ENCODE results near the gene DENR. TPM values are rescaled to one million over a fixed set of nuclear protein-coding genes. Genes with fewer than 3 reads are reported as not detected.
"Not testable (repeated sequence)": the region's sequence is repeated elsewhere in the genome, so short reads cannot be mapped to it uniquely, and the experiment has no call there.

DENR gene
- total and polyA plus RNA-seq, 3 donors from 2014 or later = 24.9 to 35.6 (median 33.3) TPM

DNA sequence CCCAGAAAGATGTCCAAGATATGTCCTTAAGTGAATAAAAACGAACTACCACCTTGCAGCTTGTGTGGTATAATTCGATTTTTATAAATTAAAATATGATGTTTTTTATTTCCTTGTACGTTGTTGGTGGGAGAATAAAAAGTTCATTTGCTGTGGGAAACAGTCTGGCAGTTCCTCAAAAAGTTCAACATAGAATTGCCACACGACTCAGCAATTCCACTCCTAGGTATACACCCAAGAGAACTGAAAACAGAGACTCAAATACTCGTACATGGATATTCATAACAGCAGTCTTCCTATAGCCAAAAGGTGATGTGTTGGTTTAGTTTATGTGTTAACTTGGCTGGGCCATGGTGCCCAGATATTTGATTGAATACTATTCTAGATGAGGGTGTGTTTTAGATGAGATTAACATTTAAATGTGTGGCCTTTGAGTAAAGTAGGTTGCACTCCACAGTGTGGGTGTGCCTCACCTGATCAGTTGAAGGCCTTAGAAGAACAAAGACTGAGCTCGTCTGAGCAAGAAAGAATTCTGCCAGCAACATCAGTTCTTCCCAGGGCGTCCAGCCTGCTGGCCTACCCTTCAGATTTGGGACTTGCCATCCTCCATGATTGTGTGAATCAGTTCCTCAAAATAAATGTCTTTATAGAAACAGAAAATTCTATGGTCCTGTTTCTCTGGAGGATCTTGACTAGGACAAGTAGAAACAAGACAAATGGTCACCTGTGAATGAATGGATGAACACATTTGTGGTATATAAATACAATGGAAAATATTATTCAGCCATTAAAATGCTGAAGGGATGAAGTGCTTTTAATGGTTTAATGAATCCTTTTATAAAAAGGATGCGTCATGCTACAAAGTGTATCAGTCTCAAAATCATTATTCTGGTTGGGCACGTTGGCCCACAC is 5.1 kb upstream of the DENR start:
- Histone ChIP-seq H3K36me3 (ENCODE audit: low read depth, missing control alignments) (no peaks in the 10 kb centered on the region), H3K4me3 (no peak overlapping the region), H3K27ac (no peak overlapping the region), H3K4me1 (no peaks in the 10 kb centered on the region), H3K27me3 (no peaks in the 10 kb centered on the region), H3K9me3 (no peaks in the 10 kb centered on the region)
- TF ChIP-seq POLR2A (IDR thresholded peaks at IDR 0.05) = no peak
- TF ChIP-seq, protein P1, sequence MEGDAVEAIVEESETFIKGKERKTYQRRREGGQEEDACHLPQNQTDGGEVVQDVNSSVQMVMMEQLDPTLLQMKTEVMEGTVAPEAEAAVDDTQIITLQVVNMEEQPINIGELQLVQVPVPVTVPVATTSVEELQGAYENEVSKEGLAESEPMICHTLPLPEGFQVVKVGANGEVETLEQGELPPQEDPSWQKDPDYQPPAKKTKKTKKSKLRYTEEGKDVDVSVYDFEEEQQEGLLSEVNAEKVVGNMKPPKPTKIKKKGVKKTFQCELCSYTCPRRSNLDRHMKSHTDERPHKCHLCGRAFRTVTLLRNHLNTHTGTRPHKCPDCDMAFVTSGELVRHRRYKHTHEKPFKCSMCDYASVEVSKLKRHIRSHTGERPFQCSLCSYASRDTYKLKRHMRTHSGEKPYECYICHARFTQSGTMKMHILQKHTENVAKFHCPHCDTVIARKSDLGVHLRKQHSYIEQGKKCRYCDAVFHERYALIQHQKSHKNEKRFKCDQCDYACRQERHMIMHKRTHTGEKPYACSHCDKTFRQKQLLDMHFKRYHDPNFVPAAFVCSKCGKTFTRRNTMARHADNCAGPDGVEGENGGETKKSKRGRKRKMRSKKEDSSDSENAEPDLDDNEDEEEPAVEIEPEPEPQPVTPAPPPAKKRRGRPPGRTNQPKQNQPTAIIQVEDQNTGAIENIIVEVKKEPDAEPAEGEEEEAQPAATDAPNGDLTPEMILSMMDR (IDR thresholded peaks at IDR 0.05) = no peak
- WGBS, 2 donors = 85 to 87% methylated on average over 9 of the region's 9 CpGs
- intact Hi-C loops (cut with DNase I; ENCODE audit: low total_unique reads) = no loop called here
- DNase-seq = no peak

DNA sequence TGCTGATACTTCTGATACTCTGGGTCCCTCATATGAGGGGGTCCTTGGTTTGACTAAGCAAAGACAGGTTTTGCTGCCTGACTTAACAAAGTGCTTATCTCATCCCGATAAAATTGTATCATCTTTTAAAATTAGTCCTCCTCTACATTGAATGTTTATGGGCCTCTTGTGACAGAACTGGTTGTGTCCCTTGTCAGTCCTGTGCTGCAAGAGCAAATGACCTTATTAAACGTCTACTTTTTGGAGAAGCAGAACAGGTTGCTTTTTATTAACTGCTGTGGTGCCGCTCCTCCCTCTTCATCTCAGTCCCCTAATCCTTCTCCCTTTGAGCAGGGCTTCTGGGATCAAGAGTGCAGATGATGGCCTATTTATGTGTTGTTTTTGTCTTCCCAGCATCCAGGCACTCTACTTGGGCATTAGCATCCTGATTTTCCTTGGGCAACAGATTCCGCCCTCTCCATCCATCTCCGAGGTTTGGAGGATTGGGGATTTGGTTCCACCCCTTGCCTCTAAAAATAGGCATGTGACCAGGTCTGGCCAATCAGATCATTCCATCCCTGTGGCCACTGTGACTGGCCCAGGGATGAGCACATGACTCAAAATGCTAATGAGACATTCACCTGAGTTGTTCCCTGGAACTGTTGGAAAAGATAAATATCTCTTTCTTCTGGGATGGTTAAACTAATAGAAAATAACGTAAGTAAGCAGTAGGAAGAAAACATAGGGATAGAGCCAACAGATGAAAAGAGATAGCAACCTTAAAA is 2.9 kb upstream of the DENR start:
- no peak overlapping the region for H3K27ac ChIP-seq
- TF ChIP-seq POLR2A (IDR thresholded peaks at IDR 0.05) = no peak
- TF ChIP-seq, protein P1 (IDR thresholded peaks at IDR 0.05) = no peak
- peaks cover 10% of the 10 kb centered on the region for H3K4me1 ChIP-seq
- no peaks in the 10 kb centered on the region for H3K9me3 ChIP-seq
- no peaks in the 10 kb centered on the region for H3K36me3 ChIP-seq (ENCODE audit: low read depth, missing control alignments)
- no peaks in the 10 kb centered on the region for H3K27me3 ChIP-seq
- peak; percentile 73 for DNase-seq
- 48 to 54% methylated on average over 6 of the region's 6 CpGs for WGBS, 2 donors
- H3K4me3 ChIP-seq = peak overlapping the region; percentile 9 to 19
- intact Hi-C loops (cut with DNase I; ENCODE audit: low total_unique reads) = no loop called here

DNA sequence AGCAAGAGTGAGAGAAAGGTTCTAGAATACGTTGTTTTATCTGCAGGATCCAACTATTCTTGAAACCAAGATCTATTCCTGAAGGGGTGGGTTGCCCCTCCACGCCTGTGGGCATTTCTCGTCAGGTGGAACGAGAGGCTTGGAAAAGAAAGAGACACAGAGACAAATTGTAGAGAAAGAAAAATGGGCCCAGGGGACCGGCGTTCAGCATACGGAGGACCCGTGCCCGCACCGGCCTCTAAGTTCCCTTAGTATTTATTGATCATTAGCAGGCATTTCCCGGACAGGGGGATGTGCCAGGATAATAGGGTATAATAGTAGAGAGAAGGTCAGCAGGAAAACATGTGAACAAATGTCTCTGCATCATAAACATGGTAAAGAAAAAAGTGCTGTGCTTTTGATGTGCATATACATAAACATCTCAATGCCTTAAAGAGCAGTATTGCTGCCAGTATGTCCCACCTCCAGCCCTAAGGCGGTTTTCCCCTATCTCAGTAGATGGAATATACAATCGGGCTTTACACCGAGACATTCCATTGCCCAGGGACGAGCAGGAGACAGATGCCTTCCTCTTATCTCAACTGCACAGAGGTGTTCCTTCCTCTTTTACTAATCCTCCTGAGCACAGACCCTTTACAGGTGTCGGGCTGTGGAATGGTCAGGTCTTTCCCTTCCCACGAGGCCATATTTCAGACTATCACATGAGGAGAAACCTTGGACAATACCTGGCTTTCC is 1.7 kb upstream of the DENR start:
- H3K9me3 ChIP-seq; H3K27me3 ChIP-seq; H3K36me3 ChIP-seq (ENCODE audit: low read depth, missing control alignments); intact Hi-C loops (cut with DNase I; ENCODE audit: low total_unique reads); H3K4me3 ChIP-seq; H3K27ac ChIP-seq; DNase-seq; H3K4me1 ChIP-seq: not testable (repeated sequence)
- WGBS, 2 donors = 67 to 73% methylated on average over 16 to 17 of the region's 17 CpGs

DNA sequence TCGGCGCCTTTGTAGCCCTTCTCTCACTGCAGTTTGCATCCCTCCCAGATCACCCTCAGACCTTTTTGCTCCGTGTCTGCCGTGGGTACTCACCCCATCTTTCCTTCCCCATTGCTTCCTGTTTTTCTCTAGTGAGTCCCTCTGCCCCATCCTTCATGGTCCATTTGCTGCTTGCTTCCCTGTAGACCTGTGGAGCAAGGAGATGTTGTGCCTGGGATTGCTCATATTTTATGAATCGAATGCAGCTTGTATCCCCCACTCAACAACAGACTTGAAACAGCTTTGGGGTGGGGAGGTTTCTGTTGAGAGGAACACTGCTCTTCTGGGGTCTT is 661 bp downstream of the DENR start:
- no peak for DNase-seq
- intact Hi-C loops (cut with DNase I; ENCODE audit: low total_unique reads) = no loop called here
- H3K27ac ChIP-seq = peak overlapping the region; percentile 72 to 86
- H3K36me3 ChIP-seq (ENCODE audit: low read depth, missing control alignments) = no peaks in the 10 kb centered on the region
- no peaks in the 10 kb centered on the region for H3K9me3 ChIP-seq
- no peaks in the 10 kb centered on the region for H3K27me3 ChIP-seq
- 1 to 6% methylated on average over 5 of the region's 5 CpGs for WGBS, 2 donors
- H3K4me1 ChIP-seq = peaks cover 10% of the 10 kb centered on the region
- TF ChIP-seq, protein P1 (IDR thresholded peaks at IDR 0.05) = no peak
- no peak for TF ChIP-seq POLR2A (IDR thresholded peaks at IDR 0.05)
- peak overlapping the region; percentile 83 to 95 for H3K4me3 ChIP-seq

DNA sequence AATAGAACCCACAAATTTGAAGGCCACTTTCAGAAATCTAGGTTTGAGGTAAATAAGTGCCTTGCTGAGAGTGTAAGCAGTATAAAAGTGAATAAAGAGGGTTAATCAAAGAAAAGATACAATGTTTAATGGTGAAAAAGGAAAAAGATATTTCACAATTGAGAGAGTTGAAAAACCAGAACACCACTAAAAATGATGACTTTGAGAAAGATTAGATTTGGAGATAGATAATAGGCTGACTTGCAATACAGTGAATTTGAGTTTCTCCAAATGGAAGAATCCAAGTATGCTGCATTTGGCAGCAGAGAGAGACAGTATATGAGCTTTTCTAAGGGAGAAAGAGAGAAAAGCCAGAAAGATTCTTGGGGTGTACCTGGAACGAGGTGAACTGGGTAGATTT is 2.2 kb downstream of the DENR start:
- no peaks in the 10 kb centered on the region for H3K36me3 ChIP-seq (ENCODE audit: low read depth, missing control alignments)
- WGBS, 2 donors = 88 to 97% methylated on average over 1 of the region's 1 CpG
- no peaks in the 10 kb centered on the region for H3K27me3 ChIP-seq
- H3K9me3 ChIP-seq = no peaks in the 10 kb centered on the region
- DNase-seq = no peak
- no peak overlapping the region for H3K27ac ChIP-seq
- H3K4me1 ChIP-seq = peaks cover 10% of the 10 kb centered on the region
- intact Hi-C loops (cut with DNase I; ENCODE audit: low total_unique reads) = no loop called here
- no peak for TF ChIP-seq POLR2A (IDR thresholded peaks at IDR 0.05)
- TF ChIP-seq, protein P1 (IDR thresholded peaks at IDR 0.05) = no peak
- H3K4me3 ChIP-seq = no peak overlapping the region
